ENCODE results near the gene HTRA2.

The HTRA2 gene

DNA sequence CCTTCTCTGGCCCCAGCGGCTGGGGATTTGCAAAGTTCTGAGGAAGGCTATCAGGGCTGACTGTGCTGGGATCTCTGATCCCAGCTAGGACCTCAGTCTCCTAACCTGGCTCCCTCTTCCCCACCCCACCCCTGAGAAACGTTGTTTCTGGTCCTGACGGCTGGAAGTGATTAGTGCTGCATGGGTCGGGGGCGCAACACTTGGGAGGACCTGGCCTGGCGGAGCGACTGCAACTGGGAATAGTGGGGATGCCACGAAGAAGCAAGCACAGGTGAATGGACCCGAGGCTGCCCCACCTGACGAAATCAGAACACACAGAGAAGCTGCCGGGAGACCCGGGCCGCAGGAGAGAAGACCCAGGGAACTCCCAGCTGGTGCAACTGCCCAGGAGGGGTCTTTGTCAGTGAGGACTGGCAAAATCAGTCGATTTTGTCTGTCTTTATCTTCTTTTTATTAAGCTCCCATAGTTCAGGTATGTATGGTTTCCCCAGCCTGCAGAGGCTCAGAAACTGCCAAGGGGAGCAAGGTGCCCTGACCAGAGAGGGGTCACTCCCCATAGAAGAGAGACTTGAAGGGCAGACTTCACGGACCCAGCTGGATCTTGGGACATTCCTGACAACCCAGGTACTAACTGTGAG is 29.7 kb upstream of the HTRA2 start:
- in situ Hi-C loops (cut with HindIII; ENCODE audit: low sequenced_read_pairs): no loop called here

DNA sequence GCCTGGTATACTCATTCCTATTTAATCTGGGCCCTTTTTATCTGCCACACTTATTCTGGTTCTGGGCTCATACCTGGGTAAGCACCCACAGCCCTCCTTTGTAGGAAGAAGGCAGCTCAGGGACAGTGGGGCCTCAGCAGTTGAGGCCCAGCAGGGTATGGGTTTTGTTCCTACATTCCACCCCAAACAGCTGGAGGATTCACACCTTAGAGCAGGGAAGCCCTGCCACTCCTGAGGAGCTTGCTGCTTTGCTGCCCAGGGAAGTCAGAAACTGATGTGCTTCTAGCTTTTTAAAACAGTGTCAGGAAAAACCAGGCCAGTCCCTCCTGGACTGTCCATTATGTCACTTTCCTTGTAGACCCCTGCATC is 29.2 kb upstream of the HTRA2 start:
- in situ Hi-C loops (cut with HindIII; ENCODE audit: low sequenced_read_pairs): no loop called here

DNA sequence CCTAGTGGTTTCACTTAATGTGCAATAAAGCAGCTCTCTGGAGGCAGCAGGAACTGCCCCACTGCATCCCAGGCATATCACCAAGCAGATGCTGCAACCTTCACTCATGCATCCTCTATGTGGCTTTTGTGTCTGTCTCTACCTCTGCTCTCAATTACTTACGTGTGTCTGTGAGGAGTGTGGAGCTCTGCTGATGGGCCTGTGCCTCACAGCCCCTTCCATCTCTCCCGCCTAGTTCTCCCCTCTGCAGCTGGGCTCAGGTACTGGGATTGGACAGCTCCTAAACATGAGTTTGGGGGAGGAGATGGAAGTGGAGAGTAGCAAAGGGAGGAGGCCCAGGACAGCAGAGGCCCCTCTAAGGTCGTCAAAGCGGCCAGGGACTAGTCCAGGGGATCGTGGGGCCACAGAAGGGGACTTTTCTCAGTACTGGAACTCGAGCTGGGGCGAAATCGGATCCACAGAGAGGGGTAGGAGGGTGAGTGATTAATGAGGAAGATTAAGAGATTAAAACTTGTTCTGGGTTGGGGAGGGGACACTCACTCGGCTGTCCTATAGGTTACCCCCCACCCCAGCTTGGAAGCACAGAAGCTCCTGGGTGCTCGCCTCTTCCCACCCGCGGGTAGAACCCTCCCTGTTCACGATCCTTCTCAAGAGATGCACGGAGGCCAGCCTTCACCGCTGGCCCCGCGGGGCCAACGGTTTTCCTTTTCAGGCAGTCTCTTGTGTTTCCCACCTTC is 28.2 kb upstream of the HTRA2 start:
- in situ Hi-C loops (cut with HindIII; ENCODE audit: low sequenced_read_pairs): no loop called here

DNA sequence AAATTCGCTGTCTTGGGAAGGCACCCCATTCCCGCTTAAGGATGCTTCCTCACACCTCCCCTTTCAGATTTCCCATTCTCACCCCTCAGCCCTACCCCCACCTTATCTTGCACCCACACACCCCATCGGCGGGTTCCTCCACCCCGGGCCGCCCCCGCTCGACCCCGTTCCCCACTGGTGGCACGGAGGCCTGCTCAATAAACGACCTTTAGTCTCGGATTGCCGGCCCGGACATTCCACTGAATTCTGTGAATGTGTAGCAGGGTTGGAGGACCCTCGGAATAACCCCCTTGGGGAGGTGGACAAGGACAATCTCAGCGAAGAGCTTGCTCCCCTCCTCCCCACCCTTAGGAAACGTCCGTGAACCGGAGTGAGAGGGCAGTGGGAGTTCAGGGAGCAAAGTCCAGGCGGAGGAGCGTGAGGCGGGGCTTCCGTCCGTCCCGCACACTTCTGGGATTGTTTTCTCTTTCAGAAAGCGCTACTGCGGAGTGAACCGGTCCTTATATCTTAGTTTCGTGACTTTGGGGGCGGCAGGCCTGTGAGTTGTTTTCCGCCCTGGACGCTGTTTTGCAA is 27.5 kb upstream of the HTRA2 start:
- in situ Hi-C loops (cut with HindIII; ENCODE audit: low sequenced_read_pairs): no loop called here

DNA sequence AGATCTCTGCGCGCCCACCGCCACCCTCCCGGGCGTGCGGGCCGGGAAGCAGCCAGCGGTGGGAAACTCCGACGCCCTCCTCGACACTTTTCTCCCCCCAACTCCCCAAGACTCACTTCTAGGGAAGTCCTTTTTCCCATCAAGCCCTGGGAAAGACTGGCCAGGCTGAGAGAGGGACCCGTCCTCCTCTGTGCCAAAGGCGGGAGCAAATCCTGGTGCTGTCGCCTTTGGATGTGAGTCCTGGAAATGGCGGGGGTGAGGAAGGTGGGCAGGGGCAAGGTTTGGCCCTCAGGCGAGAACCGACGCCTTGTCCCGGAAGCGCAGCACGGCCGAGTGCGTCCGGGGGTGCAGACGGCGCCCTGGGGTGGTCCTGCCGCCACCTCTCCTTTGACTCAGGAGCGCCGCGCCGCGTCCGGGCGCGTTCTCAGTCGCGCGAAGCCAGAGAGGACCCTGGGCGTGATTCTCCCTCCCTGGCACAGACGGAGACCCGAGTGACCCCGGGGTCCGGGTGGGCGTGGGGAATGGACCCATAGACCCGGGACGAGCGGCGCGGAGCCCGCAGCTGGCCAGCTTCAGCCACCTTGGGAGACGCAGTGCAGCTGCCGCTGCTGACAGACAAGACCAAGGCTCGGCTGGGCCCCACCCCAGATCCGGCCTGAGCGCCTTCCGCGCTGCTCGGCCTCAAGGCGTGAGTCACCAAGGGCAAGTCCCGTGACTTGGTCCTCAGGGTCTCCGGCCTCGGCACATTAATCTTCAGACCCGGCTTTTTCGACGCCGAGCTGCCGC is 26.8 kb upstream of the HTRA2 start:
- in situ Hi-C loops (cut with HindIII; ENCODE audit: low sequenced_read_pairs): no loop called here

DNA sequence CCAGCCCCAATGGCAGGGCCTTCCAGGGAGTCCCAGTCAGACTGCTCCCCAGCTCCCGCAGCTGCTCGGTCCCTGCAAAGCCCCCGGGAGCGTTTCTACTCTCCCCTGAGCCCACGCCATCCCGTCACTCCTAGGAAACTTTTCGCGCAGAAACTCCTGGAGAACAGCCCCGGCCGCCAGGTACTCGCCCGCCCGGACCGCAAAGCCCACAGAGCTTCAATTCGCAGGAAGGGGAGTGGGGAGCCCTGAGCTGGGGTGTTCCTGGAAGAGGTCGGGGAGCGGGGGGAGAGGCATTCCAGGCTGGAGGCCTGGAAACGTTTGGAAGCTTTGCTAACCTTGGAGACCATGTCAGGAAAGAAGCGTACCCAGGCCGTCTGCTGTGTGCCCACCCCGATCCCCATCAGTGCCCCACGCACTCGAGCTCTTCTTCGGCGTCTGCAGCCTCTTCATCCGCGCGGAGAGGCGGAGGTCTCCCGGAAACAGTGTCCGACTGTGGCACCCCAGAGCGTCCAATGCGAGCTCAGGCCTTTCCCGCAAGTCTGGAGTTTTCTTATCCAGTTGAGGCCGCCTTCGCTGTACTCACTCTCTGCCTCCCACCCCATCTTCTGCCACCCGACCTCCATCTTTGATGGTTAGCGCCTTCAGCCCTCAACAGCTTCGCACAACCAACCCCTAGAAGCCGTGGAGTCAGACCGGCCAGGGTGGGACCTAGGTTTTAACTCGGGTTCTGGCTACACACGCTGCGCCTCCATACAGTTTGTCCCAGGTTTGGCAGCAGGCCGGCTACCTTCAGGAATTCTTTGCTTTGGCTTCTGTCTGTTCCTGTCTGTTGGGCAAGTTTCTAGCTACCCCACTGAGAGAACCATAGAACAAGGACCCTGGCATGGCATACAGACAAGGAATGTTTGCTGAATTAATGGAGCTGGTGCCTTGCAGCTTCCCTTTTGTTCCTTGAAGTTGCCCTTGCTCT is 25.9 kb upstream of the HTRA2 start:
- in situ Hi-C loops (cut with HindIII; ENCODE audit: low sequenced_read_pairs): no loop called here

DNA sequence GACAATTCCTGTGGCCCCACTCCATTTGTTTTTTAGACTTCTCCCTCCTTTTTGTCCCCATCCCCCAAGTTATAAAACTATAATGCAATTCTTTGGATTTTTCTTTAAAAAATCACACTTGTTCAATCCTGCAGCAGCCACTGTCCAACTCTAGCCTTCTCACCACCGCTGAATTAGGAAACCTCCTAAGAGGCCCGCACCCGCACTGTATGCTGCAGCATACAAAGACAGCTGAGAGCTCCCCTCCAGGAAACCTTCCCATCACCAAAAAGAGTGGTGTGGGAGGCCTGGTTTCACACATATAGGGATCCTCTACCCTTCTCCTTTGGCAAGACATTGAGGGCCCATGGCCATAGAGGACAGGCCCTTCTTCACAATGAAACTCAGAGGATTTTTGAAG is 25.1 kb upstream of the HTRA2 start:
- in situ Hi-C loops (cut with HindIII; ENCODE audit: low sequenced_read_pairs): no loop called here

DNA sequence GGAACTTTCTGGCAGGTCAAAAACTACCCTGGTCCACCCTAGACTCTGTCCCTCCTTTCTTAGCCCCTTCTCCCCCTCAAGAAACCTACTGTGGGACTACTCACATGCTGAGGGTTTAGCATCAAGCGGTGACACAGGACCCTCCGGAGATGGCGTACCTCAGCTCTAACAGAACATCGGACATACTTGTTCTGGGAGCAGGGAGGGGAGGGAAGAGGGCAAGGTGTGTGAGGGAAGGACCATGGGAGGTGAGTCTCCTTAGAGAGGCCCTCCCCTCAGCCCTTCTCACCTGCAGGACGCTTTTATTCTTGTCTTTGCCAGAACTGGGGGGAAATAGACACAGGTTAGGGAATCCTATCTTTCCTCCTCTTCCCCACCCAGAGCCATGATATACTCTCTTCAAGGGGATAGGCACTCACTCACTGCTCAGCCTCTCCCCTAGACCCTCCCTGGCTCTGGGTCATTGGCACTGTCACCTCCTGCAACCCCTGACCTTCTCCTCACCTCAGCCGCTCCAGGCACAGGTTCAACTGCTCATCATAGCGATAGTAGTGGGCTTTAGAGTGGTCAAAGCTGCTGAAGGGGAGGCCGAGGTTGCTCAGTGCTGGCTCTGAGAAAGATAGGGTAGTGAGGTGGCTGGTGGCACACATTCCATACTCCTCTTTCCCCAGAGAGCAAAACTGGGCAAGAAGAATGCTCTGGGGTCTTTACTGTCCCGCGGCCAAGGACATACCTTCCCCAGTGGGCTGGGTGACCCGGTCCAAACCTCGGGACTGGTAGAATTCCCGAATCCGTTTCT is 24.1 kb upstream of the HTRA2 start:
- in situ Hi-C loops (cut with HindIII; ENCODE audit: low sequenced_read_pairs): no loop called here

DNA sequence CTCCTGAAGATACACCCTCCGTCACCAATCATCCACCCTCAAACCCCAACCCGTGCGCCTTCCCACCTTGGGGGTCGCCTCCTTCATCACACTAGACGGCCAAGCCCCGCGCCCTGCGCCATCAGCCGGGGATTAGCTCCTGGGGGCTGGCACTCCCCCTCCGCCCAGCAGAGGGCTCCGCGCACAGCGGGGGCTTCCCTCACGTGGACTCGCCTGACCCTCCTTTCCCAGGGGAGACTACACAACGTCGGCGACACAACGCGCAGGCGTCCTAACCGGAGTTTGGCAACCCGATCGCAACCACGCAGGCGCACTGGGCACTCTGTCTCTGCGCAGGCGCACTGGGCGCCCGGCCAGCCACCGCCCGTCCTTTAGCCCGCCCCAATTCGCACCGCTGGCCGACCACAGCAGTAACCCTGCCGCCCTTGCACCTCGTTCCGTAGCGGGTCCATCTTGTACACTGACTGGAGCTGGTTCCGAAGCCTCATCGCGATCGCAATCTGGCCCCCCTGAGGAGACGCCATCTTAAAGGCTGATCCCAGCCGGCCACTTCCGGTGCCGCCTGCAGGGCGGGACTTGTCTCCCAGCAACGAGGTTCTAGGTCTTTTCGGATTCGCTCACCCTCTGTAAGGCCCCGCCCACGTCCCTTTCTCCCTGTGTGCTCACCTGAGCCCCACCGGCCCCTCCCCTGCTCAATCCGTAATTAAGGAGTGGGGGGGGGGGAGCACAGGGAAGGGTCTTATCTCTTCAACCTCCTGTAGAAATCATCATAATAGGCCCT is 22.4 kb upstream of the HTRA2 start, which contains the start of gene PCGF1:
Gene PCGF1, minus strand, starts transcription at position 551 of the 781 bp plus-strand sequence. Its CDS starts 27 bp downstream, at position 524.
- in situ Hi-C loops (cut with HindIII; ENCODE audit: low sequenced_read_pairs): no loop called here

DNA sequence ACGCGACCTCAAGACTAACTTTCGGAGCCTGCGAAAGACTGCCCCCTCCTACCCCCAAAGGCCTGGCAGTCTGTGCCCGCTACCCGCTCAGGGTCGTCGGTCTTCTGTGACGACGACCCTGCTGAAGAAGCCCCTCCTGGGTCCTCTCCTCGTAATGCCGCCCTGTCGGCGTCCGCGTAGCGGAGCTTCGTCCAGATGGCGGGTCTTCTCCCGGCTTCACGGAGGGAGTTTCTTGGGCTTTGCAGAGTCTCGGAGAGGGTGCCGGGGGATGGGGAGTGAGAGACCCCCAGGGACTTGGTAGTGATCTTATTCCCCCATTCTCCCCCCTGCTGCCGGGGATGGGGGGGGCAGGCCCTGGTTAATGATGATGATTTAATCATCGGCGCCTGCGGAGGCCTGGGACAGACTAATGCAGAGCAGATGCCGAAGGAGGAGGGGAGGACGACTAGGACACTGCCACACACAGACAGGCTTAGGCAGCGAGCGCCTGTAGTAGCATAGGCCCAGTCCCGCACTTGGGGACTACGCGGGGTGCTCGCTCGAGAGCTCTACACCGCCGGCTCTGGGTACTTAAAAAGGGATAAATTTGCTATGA is 21.7 kb upstream of the HTRA2 start:
- in situ Hi-C loops (cut with HindIII; ENCODE audit: low sequenced_read_pairs): no loop called here

DNA sequence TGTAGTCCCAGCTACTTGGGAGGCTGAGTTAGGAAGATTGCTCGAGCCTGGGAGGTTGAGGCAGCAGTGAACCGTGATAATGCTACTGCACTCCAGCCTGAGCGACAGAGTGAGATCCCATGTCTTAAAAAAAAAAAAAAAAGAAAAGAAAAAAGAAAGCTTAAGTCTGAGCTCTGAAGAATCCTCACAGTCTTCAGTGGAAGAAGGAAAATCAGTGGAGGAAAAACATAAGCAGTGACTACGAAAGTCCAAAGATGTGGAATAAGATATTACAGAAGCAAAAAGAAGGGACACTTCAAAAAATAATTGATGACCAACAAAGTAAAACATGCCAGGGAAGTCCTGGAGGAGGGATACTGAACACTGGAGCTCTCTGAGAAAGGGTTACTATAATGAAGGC is 19.5 kb upstream of the HTRA2 start:
- in situ Hi-C loops (cut with HindIII; ENCODE audit: low sequenced_read_pairs): no loop called here

DNA sequence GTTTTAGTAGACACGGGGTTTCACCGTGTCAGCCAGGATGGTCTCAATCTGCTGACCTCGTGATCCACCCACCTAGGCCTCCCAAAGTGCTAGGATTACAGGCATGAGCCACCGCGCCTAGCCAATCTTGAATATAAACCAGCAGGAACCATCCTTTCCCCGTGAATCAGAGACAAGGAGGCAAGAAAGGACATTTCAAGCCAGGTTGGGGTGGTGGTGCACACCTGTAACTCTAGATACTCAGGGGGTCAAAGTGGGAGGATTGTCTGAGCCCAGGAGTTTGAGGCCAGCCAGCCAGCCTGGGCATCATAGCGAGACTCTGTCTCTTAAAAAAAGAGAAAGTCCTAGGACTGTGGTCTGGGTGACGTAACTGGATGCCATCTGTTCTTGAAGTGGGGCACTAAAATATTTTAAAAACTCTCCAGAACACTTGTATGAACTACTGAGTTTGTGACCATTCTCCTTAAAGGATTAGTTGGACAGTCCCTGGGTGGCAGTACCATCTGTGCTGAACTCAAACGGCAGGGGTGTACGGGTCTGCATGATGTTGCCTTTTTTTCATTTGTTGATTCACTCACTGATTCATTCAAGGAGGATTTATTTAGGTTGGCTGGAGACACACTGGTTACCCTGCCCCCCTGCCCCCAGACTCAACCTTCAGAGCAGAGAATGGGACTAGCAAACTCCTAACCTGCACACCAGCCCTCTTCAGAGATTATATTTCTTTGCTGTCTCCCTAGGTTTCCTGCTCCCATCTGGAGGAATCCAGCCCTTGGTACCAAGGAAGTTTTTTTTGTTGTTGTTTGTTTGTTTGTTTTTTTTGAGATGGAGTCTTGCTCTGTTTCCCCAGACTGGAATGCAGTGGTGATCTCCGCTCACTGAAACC is 18.4 kb upstream of the HTRA2 start:
- in situ Hi-C loops (cut with HindIII; ENCODE audit: low sequenced_read_pairs): no loop called here

DNA sequence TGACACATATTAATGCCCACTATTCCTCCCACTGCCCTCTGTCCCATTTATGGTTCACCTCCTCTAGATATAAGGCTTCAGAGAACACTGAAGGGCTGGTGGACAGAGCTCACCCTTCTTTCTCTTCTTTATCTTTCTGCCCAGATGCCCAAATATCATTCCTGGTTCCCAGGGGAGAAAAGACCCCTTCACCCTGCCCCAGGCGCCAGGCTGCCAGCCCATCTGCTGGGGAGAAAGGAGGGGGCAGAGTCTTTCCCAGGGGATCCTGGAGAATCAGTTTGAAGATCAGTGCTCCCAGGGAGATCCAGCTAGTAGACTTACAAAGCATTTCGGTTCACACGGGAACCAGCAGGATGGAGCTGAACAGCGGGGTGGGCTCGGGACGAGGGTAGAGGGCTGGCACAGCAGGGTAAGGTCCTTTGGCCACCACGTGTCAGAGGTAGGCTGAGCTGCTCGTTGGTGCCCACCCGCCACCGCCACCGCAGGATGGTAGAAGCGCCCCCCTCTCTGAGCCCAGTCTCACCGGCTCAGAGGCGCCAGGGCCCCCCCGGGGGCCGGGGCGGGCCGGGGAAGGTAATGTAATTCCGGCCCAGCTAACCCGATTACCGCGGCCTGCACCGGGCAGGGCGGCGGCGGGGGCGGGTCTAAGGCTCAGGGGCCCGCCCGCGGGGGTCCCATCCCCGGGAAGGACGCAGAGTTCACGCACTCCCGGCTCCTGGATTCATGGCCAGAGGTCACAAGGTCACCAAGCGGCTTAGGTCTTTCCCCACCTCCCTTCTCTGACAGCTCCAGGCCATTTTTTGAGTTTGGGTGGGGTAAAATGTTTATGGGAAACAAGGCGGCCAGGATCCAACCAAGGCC is 16.8 kb upstream of the HTRA2 start:
- in situ Hi-C loops (cut with HindIII; ENCODE audit: low sequenced_read_pairs): no loop called here

DNA sequence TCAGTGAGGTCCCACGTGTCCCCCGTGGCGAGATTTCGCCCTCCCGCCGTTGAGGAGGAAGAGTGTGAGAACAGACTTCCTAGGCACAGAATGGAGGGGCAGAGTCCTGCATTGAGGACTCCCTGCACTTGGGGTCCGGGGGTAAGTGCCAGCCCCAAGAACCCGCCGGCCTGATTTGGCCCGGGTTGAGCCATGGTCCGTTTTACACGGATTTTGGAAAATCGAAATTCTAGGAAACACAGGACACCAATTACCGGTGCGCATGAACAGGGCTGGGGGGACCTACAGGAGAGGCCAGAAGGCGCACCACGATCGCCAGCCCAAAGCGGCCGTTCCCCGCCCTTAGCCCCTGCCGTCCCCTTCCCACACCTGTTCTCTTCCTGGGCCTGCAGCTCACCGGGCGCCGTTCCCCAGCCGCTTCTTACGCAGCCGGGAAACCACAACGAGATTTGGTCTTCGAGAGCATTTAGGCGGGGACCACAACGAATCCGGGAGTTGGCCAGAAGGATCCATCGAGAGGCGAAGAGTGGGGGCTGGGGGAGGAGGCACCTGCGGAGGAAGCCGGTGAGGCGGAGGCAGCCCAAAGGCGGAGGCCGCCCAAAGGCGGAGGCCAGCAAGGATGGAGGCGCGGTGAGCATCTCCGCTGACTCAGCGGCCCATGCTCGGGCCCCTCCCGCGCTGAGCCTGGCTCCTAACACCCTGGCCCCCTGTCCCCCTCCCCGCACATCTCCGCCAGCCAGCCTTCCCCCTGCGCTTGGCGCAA is 15.9 kb upstream of the HTRA2 start:
- in situ Hi-C loops (cut with HindIII; ENCODE audit: low sequenced_read_pairs): no loop called here

DNA sequence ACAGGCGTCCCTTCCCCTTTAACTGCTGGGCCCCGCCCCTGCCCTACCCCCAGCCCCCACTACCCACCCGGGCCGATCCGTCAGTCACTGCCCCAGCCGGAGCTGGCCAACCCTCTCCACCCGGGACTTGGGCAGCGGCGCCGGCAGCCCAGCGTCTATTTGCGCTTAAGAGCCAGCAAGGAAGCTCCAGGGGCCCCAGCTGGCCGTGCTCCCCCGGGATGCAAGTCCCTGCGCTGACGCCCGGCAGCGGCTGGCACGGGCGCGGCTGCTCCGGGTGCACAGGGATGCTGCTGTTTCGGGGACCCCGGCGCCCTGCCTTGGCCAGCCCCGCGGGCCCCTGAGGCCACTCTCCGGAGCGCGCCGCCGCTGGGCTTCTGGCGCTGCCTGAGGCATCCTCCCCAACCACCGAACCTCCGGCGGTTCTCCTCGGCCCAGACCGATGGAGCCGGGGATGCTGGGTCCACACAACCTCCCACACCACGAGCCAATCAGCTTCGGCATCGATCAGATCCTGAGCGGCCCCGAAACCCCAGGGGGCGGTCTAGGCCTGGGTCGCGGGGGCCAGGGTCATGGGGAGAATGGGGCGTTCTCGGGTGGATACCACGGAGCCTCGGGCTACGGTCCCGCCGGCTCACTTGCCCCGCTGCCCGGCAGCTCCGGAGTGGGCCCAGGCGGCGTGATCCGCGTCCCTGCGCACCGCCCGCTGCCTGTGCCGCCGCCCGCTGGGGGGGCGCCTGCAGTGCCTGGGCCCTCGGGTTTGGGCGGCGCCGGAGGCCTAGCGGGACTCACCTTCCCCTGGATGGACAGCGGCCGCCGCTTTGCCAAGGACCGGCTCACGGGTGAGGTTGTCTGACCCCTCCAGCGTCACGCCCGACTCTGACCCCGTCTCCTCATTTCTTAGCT is 15.1 kb upstream of the HTRA2 start, which contains the start of gene TLX2:
Gene TLX2, plus strand, starts transcription at position 83 of the 903 bp plus-strand sequence. Its CDS starts 357 bp downstream, at position 440.
- in situ Hi-C loops (cut with HindIII; ENCODE audit: low sequenced_read_pairs): no loop called here
